GM23338 (cell line): ENCODE results near the gene ACO2. TPM values are rescaled to one million over a fixed set of nuclear protein-coding genes. Genes with fewer than 3 reads are reported as not detected.

ENCODE experiments used
- ATAC-seq: fragments of 200-7000 bp; cut with Tn5 transposase; 3 replicates; pipeline ENCODE4 v1.9.1; 2020
- DNase-seq: peaks from one replicate; pipeline ENCODE4 v3.0.0-alpha.2; 2015; ENCODE audit warnings: low spot score
- H2AFZ ChIP-seq: fragments of 200-600 bp; sonication (generic); 2 replicates; pipeline ENCODE4 v1.8.0; 2016; ENCODE audit warnings: antibody characterized with exemption, mild to moderate bottlenecking, moderate library complexity
- H3F3A ChIP-seq: fragments of 200-600 bp; sonication (generic); replicated peaks from 2 replicates; pipeline ENCODE4 v1.8.0; 2017; ENCODE audit warnings: antibody characterized with exemption, mixed run types, low read depth
- H3K27ac ChIP-seq: fragments of 200-600 bp; sonication (generic); 2 replicates; pipeline ENCODE4 v1.6.1; 2016; ENCODE audit warnings: low read depth
- H3K27me3 ChIP-seq: fragments of 200-600 bp; sonication (generic); 2 replicates; pipeline ENCODE4 v1.8.0; 2016; ENCODE audit warnings: mild to moderate bottlenecking, mixed run types, moderate library complexity; ENCODE audit not compliant: insufficient read depth
- H3K36me3 ChIP-seq: fragments of 200-600 bp; sonication (generic); 2 replicates; pipeline ENCODE4 v1.8.0; 2016; ENCODE audit warnings: mild to moderate bottlenecking; ENCODE audit not compliant: insufficient read depth
- H3K4me1 ChIP-seq: fragments of 200-600 bp; sonication (generic); 2 replicates; pipeline ENCODE4 v1.8.0; 2016; ENCODE audit warnings: mild to moderate bottlenecking, moderate library complexity; ENCODE audit not compliant: insufficient read depth
- H3K4me2 ChIP-seq: fragments of 200-600 bp; sonication (generic); 2 replicates; pipeline ENCODE4 v1.7.1; 2017; ENCODE audit warnings: mixed run types
- H3K4me3 ChIP-seq: fragments of 200-600 bp; sonication (generic); 2 replicates; pipeline ENCODE4 v1.6.1; 2016; ENCODE audit warnings: mixed run types
- H3K79me2 ChIP-seq: fragments of 200-600 bp; sonication (generic); replicated peaks from 2 replicates; pipeline ENCODE4 v1.8.0; 2017; ENCODE audit warnings: mild to moderate bottlenecking; ENCODE audit not compliant: insufficient read depth
- H3K9me2 ChIP-seq: fragments of 200-600 bp; sonication (generic); 2 replicates; pipeline ENCODE4 v1.8.0; 2017; ENCODE audit not compliant: insufficient read depth
- H4K20me1 ChIP-seq: fragments of 200-600 bp; sonication (generic); replicated peaks from 2 replicates; pipeline ENCODE4 v1.8.0; 2017; ENCODE audit warnings: mild to moderate bottlenecking; ENCODE audit not compliant: insufficient read depth
- H3K27ac Mint-ChIP-seq: 2 replicates; pipeline ENCODE4 v1.8.0; 2020; ENCODE audit warnings: inconsistent platforms, mild to moderate bottlenecking, moderate library complexity, mixed read lengths
- H3K27me3 Mint-ChIP-seq: 3 replicates; pipeline ENCODE4 v1.8.0; 2022; ENCODE audit warnings: low read depth, mild to moderate bottlenecking, moderate library complexity, mixed read lengths, inconsistent platforms; ENCODE audit not compliant: insufficient read depth, poor library complexity
- H3K36me3 Mint-ChIP-seq: 3 replicates; pipeline ENCODE4 v1.8.0; 2021; ENCODE audit warnings: low read depth, mild to moderate bottlenecking, inconsistent platforms, moderate library complexity, mixed read lengths
- H3K4me1 Mint-ChIP-seq: 3 replicates; pipeline ENCODE4 v1.8.0; 2020; ENCODE audit warnings: mild to moderate bottlenecking, inconsistent platforms, mixed read lengths
- H3K4me3 Mint-ChIP-seq: 3 replicates; pipeline ENCODE4 v1.8.0; 2021; ENCODE audit warnings: moderate library complexity, mild to moderate bottlenecking, inconsistent platforms, mixed read lengths
- H3K9me3 Mint-ChIP-seq: 3 replicates; pipeline ENCODE4 v1.8.0; 2020; ENCODE audit warnings: moderate library complexity, mild to moderate bottlenecking, inconsistent platforms, mixed read lengths
- CREB1 ChIP-seq: fragments of 250-450 bp; sonication (Bioruptor Pico); IDR thresholded peaks from 2 replicates; pipeline ENCODE4 v1.5.0; 2020; ENCODE audit warnings: low read depth, mild to moderate bottlenecking, moderate library complexity
- CTCF ChIP-seq, 2 experiments: fragments of 200-600 bp in 1 of 2; sonication (generic) in 1 of 2; conservative IDR thresholded peaks; 2 replicates each; pipeline versions ENCODE4 v1.5.1 to v1.6.1; 2016 to 2017; ENCODE audit warnings: antibody characterized with exemption in 2 of 2, low read depth in 2 of 2, mild to moderate bottlenecking in 2 of 2, moderate library complexity in 1 of 2
- EZH2 ChIP-seq: fragments of 200-600 bp; sonication (generic); IDR thresholded peaks from one replicate; pipeline ENCODE4 v1.8.0; 2017; ENCODE audit warnings: antibody characterized with exemption, mild to moderate bottlenecking, low read depth; ENCODE audit not compliant: unreplicated experiment
- EZH2phosphoT487 ChIP-seq: fragments of 200-600 bp; sonication (generic); IDR thresholded peaks from one replicate; pipeline ENCODE4 v1.8.1; 2018; ENCODE audit warnings: antibody characterized with exemption; ENCODE audit not compliant: unreplicated experiment
- JUNB ChIP-seq: IDR thresholded peaks from one replicate; pipeline ENCODE4 v1.6.1; 2016; ENCODE audit warnings: antibody characterized with exemption; ENCODE audit not compliant: unreplicated experiment
- NANOG ChIP-seq: IDR thresholded peaks from 2 replicates; pipeline ENCODE4 v1.6.1; 2016; ENCODE audit warnings: antibody characterized with exemption, borderline replicate concordance
- POLR2AphosphoS5 ChIP-seq: IDR thresholded peaks from 2 replicates; pipeline ENCODE4 v1.6.1; 2016; ENCODE audit warnings: antibody characterized with exemption, low read depth
- REST ChIP-seq: IDR thresholded peaks from one replicate; pipeline ENCODE4 v1.6.1; 2018; ENCODE audit warnings: antibody characterized with exemption; ENCODE audit not compliant: unreplicated experiment
- STAT1 ChIP-seq: IDR thresholded peaks from one replicate; pipeline ENCODE4 v1.6.1; 2016; ENCODE audit warnings: antibody characterized with exemption; ENCODE audit not compliant: unreplicated experiment
- ZNF114 ChIP-seq: fragments of 250-450 bp; sonication (Bioruptor Pico); IDR thresholded peaks from 2 replicates; pipeline ENCODE4 v1.5.0; 2020; ENCODE audit warnings: mild to moderate bottlenecking, moderate library complexity
- ZNF331 ChIP-seq: fragments of 250-450 bp; sonication (Bioruptor Pico); IDR thresholded peaks from 2 replicates; pipeline ENCODE4 v1.5.0; 2020; ENCODE audit warnings: low read depth, mild to moderate bottlenecking, moderate library complexity
- ZNF462 ChIP-seq: fragments of 250-450 bp; sonication (Bioruptor Pico); IDR thresholded peaks from 2 replicates; pipeline ENCODE4 v1.5.0; 2020; ENCODE audit warnings: mild to moderate bottlenecking, moderate library complexity
- polyA plus RNA-seq: library from polyadenylated mRNA; unstranded; fragments of >200 nt; fragmentation: Nextera tagmentation; extraction: Ambion mirVana; gene quantifications from 2 replicates; pipeline ENCODE4 v1.2.1, GENCODE V29; 2016
- total RNA-seq: library from RNA; depleted of rRNA; stranded (reverse); fragments of >200 nt; shearing (Covaris generic); gene quantifications from 2 replicates; pipeline ENCODE4 v1.2.3, GENCODE V29; 2014
- TF ChIP-seq, protein P1 (sequence below): IDR thresholded peaks from 2 replicates; pipeline ENCODE4 v1.6.1; 2016; ENCODE audit warnings: antibody characterized with exemption

Gene ACO2
- total and polyA plus RNA-seq, 2 experiments from 2014 or later, result 36.2 to 79.7 TPM

GRCh38 chr22:41556561-41556960, 87.6 kb downstream of the ACO2 start:
- H3K9me2 ChIP-seq, result no peaks in the 10 kb centered on the region
- peaks cover 18% of the 10 kb centered on the region for H3K27me3 Mint-ChIP-seq
- no peak overlapping the region for H3K27ac Mint-ChIP-seq
- H2AFZ ChIP-seq, result no peak overlapping the region
- H4K20me1 ChIP-seq, result no peaks in the 10 kb centered on the region
- peaks cover 10% of the 10 kb centered on the region for H3K4me1 ChIP-seq
- H3K27me3 ChIP-seq, result no peaks in the 10 kb centered on the region
- no peak overlapping the region for H3K4me2 ChIP-seq
- H3K4me3 ChIP-seq, result no peak overlapping the region
- TF ChIP-seq EZH2phosphoT487, result no peak
- no peak for TF ChIP-seq ZNF114 (CRISPR knock-in tag)
- TF ChIP-seq POLR2AphosphoS5, result no peak
- no peak for TF ChIP-seq CREB1
- no peak for TF ChIP-seq NANOG
- TF ChIP-seq STAT1, result no peak
- no peak for TF ChIP-seq ZNF462 (CRISPR knock-in tag)
- no peak for TF ChIP-seq ZNF331
- no peak for TF ChIP-seq CTCF (conservative IDR thresholded peaks at IDR 0.05; ENCODE audit: low read depth in 2 of 2)
- TF ChIP-seq, protein P1, sequence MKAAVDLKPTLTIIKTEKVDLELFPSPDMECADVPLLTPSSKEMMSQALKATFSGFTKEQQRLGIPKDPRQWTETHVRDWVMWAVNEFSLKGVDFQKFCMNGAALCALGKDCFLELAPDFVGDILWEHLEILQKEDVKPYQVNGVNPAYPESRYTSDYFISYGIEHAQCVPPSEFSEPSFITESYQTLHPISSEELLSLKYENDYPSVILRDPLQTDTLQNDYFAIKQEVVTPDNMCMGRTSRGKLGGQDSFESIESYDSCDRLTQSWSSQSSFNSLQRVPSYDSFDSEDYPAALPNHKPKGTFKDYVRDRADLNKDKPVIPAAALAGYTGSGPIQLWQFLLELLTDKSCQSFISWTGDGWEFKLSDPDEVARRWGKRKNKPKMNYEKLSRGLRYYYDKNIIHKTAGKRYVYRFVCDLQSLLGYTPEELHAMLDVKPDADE, result no peak
- TF ChIP-seq REST, result no peak
- no peak for TF ChIP-seq JUNB
- no peak for TF ChIP-seq EZH2
- no peak overlapping the region for H3K27ac ChIP-seq
- no peak for DNase-seq
- H3K36me3 ChIP-seq, result no peaks in the 10 kb centered on the region
- no peak for ATAC-seq
- H3F3A ChIP-seq, result 0 out of 2 replicates have a peak, but pooled peaks cover 4% of the 10 kb centered on the region
- peaks cover 35% of the 10 kb centered on the region for H3K4me1 Mint-ChIP-seq
- no peaks in the 10 kb centered on the region for H3K36me3 Mint-ChIP-seq
- no peaks in the 10 kb centered on the region for H3K9me3 Mint-ChIP-seq
- no peak overlapping the region; the same call in 2 of the 3 replicates for H3K4me3 Mint-ChIP-seq
- no peaks in the 10 kb centered on the region for H3K79me2 ChIP-seq
